Kidney glomerular epithelial cell (primary cell): ENCODE data around the gene SLC39A2.
"Not testable (repeated sequence)": the region's sequence is repeated elsewhere in the genome, so short reads cannot be mapped to it uniquely, and the experiment has no call there.

ENCODE experiments used
- DNase-seq: peaks from one replicate; lab custom pipeline; 2025; lab: John Stamatoyannopoulos, UW

Gene SLC39A2

DNA sequence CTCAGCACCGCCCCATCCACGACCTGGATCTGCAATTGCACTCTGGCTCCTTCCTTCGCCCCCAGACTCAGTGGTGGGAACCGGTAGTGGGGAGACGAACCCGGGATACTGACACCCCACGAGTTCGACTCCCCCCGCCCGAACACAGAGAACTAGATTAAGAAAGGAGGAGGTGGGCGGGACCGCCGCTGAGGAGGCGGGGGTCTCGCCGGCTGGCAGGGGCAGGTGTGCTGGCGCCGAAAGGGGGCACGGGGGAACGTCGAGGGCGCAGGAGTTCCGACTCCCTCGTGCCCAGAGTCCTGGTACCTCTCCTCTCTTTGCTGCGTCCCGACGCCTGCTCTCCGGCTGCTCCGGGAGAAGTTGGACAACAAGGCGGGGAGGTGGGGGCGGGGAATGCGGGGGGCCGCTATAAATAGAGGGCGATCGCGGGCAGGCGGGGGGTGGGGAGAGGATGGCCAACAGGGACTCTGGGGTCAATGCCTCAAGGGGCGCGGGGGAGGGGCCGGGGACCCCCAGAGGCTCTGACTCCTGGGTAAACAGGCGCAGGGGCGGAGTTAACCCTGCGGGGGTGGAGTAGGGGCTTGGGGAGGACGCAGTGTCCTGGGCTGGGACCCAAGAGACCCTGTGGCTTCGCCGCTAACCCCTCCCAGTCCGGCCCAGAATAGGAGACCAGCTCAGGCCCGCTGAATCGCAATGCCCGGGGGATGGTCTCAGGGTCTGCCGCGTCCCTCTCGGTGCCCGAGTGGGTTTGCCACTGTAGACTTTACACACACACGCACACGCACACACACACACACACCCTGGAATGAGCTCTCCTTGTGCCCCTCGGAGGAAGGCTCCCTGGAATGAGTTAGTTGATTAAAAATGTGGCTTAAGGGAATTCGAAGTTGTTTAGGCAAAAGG is 26.5 kb downstream of the SLC39A2 start:
- DNase-seq, result no peak

DNA sequence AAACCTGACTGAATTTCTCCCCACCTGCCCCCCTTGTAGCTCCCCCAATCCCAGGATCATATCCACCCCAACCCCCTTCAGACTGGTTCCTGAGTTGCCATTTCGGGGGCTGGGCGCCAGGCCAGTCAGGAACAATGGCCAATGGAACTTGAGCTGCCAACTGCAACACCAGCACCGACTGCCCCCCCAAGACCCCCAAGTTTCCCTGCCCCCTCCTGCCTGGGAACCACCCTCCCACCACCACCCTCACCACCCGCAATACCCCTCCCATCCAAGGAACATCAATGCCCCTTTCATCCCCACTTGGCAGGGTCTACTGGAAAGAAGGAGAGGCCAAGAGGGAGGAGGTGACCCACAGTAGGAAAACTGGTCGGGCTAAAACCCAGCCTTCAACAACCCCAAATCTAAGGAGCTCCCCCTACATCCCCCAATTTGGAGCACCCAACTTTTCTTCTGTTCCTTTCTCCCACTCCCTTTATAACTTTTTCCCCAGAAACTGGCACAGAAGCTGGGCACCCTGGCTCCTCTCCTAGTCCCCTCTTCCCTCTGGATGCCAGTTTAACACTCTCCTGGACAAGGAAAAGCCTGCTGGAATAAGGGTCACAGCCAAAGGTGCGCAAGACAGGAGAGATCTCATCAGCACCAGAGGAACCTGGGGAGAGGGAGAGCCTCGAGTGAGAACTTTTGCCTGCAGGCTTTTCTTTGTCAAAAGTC is 27.3 kb downstream of the SLC39A2 start:
- no peak for DNase-seq

DNA sequence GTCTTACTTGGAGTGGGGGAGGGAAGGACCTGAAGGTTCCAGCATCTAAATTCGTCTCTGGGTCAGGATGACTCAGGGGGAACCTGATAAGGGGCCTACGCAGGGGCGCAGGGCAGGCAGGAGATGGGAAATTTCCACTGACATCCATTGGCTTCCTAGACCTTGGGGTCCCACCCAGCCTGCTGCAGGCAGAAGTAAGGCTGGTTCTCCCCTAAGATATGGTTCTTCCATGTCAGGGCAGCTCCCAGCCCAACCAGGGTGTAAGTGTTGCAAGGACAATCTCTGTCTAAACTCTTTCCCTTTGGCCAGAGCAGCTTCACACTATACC is 27.9 kb downstream of the SLC39A2 start:
- no peak for DNase-seq

DNA sequence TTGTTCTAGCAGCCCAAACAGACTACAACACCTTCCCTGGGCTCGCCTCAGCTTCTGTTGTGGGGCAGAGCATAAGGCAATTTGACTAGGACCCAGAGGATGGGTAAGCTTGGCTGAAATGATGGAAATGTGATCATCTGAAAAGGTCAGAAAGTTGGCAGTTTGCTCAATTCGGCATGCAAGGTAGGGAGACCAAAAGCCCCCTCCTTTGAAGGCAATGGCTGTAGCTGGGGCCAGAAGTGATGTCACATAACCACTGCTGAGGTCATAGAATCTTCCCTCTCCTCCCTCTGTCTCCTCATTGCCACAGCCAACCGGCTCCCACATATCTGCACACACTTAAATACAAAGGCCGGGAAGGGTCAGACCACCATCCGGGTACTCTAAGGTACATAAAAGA is 30.8 kb downstream of the SLC39A2 start, which contains the start of gene TPPP2:
Gene TPPP2, plus strand, starts transcription at position 301 of the 400 bp plus-strand sequence. CDS start 365 bp downstream, outside the sequence.
- DNase-seq, result no peak

DNA sequence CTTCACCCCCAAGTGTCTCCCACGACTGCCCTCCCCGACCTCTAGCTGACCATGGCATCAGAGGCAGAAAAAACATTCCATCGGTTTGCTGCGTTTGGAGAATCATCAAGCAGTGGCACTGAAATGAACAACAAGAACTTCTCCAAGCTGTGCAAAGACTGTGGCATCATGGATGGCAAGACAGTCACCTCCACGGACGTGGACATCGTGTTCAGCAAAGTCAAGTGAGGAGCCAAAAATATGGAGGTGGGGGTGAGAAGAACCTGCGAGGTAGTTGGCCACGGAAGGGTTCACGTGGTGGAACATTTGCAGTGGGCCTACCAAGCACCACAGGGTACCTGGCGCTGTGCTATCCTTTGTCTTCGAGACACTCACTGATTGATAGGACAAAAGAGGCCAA is 31.4 kb downstream of the SLC39A2 start:
- DNase-seq, result no peak

DNA sequence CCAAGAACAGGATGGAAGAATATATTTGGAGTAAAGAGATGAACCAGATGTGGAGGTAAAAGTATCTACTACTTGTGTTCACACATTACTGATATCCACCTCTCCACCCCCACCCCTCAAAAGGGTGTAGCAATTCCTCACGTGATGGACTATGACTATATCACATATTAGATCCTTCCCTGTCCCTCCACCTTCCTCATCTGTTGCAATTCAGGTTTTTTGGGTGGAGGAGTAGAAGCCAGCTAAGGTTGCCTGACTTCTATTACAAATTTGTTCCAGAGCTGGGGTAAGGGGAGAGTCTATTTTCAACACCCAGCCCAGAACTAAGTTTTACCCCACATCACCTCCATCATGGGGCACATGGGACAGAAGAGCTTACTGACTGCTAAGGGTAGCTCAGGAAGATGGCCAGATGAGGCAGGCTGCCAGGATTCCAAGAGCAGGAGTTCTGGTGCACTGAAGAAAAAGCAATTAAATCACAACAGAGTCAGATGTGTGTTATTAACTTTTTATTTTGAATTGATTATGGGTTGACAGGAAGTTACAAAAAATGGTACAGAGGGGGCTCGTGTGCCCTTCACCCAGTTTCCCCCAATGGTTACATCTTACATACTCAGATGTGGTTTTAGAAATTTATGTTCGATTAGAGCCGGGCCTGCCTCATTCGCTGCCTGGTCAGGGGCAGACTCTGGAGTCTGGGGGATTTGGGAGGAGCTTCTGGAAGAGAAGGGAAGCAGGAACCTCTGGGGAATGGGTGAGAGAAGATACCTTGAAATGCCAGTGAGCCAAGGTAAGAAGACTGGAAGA is 33.4 kb downstream of the SLC39A2 start:
- DNase-seq, result no peak

DNA sequence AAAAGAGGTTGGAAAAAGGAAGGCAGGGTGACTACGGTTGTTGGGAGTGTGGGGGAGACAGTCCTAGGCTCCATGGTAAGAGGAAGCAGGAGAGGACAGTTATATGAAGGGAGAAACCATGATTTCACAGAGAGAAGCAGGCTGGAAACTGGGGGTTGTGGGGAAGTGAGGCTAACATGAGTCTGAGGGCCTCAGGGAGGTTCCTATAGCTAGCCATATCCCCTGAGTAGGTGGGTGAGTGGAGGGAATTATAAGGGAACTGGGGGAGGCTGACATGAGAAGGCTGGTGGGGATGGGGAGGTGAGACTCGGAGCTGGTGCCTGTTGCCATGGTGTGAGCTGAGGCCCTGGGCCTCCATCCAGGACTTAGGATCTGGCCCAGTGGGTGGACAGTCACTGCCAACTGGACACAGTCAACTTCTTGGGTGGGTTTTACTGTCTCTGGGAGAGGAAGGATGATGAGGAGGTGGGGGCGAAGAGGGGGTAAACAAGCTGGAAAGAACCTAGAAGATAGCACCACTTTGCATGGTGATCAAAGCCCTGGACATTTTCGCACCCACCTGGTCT is 34.1 kb downstream of the SLC39A2 start:
- no peak for DNase-seq

DNA sequence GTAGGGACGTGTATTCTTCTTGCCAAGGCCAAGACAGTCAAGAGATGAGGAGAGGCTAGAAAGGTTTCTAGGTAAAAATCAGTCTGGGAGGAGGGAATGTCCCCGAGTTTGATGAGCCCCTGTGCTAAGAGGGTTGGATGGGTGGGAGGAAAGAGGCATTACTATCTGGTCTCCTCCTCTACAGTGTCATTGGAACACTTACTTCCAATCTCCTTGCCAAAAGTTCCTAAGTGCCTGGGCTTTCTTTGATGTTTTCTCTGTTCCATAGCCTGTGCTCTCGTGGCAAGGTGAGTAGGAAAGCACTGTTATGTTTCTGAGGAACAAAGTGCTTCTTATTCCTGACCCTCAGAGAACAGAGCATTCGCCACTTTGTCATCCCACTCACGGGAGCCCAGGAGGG is 35.6 kb downstream of the SLC39A2 start, which contains the start of gene RNASE13:
Gene RNASE13, minus strand, starts transcription at position 101 of the 400 bp plus-strand sequence. CDS start 519 bp downstream, outside the sequence.
- no peak for DNase-seq

DNA sequence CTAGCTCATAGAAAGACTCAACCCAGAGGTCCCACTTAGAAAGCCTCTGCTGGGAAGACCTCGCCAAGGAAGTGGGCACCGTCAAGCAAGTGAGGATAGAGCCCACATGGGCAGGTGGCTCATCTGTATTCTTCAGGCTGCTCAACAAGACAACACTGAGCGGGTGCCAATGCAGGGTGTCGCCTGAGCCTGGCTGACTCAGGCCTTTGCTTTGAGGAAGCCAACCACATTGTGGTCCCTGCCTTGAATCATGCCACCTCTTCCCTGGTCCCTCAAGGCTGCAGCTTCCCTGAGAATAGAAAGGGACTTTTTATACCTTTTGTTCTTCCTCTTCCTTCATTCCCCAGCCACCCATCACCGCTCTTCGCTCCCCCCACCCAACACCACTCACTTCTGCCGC is 37.7 kb downstream of the SLC39A2 start:
- DNase-seq, result no peak

DNA sequence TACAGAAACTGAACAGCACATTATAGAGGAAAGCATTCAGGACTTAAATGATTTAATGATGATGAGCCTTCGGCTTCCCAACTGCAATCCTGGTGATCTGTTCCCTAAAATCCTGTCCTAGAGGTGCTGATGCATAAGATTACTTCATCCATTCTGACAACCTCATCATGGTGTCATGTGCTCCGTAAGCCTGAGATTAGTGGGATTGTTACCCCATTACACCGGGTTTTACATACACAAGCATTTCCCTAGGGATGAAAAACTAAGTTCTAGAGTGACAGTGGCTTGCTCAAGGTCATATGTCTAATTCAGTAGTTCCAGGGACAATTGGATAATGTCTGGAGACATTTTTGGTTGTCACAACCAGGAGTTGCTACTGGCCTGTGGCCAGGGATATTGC is 38.1 kb downstream of the SLC39A2 start:
- DNase-seq, result no peak

DNA sequence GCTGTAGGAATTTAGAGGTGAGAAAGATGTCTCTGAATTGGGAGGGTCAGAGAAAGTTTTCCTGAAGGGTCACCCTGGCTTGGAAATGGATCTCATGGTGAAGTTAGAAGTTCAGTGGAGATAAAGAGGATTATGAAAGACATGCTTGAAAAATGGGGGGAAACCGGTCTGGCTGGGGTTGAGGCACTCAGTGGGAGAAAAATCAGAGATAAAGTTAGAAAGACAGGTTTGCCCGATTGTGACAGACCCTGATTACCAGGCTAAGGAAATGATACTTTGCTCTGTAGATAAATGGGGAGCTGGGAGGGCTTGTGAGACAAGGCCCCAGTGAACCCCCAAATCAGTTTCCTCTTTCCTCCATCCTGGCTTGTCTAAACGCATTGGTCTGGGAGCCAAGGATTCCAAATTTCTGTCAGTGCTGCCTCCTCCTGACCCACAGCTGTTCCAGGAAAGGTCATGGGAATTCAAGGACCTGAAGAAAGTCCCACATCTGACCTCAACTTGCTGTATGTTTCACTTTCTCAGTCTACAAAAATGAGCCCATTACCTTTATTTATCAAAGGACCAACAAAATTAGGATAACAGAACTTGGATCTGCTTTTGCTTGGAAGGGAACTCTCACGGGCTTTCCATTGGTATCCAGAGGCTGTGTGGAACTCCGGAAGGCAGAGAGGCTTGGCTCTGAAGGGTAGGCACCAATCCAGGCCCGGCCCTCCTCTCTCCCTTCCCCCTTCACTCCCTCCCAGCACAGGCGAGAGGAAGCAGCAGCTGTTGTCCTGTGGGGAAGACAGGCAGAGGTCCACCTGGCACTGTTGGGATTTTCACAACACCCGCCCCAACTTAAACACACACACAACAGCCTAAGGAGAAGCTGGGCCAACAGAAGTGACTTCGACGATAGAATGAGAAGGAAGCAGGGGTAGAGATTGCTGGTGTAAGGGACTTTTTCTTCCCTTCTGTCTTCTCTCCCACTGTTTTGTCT is 39.6 kb downstream of the SLC39A2 start:
- no peak for DNase-seq

DNA sequence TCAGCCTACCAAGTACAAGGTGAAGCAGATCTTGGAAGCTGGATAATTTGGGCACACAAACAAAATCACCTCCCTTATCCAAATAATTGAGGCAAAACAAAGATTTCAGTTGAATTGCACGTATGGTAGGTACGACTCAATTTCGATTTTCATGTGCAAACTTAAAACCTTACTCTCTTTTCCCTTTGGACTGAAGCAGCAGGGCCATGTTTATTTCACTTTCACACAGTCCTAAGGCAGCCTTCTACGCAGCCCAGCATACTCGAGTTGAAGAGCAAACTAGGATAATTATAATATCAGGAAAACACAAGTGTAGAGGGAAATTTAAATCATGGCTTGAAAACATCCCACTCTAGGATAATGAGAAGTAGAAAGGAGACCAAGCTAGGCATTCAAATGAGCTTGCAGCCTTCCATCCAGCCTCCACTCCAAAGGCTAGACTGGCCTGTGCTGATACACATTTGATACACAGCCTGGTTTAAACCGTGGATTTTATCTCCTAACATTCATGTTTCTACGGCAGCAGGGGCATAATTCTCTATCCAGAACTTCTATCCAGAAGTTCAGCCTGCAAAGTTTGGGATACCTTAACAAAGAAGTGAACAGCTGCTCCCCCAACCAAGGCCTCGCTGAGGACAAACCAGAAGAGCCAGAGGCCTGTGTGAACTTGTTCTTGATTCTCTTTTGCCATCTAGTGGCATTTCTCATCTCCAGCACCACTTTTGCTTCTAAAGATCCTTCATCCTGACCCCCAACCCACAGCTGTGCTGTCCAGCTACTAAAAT is 40.7 kb downstream of the SLC39A2 start:
- DNase-seq, result peak; percentile 79

DNA sequence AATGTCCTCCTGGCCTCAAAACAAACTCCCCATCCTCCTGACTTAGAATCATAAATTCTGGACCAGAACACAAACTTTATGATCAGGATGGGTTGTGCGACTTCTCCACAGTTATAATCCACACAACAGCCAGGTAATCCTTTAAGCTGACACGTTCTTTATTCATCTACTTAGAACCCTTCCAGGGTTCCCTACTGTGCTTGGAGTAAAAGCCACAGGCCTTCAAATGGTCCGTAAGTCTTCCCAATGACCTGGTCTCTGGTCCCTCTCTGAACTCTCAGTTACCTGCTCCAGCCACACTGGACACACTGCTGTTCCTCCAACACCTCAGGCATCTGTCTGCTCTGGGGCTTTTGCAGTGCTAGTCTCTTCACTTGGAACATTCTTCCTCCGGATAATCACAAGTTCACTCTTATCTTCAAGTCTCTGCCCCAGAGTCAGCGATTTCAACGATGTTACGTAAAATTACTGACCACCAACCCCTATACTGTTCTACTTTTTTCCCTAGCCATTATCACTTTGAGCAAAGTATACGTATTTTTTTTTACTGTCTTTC is 41.4 kb downstream of the SLC39A2 start:
- DNase-seq, result no peak

DNA sequence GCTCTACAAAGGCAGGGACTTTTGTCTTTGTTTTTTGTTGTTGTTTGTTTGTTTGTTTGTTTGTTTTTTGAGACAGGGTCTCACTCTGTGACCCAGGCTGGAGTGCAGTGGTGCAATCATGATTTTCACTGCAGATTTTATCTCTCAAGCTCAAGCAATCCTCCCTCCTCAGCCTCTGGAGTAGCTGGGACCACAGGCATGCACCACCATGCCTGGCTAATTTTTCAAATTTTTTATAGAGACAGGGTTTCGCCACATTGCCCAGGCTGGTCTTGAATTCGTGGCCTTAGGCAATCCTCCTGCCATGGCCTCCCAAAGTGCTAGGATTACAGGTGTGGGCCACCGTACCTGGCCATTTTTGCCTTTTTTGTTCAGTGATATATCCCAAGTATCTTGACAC is 41.8 kb downstream of the SLC39A2 start:
- not testable (repeated sequence) for DNase-seq

DNA sequence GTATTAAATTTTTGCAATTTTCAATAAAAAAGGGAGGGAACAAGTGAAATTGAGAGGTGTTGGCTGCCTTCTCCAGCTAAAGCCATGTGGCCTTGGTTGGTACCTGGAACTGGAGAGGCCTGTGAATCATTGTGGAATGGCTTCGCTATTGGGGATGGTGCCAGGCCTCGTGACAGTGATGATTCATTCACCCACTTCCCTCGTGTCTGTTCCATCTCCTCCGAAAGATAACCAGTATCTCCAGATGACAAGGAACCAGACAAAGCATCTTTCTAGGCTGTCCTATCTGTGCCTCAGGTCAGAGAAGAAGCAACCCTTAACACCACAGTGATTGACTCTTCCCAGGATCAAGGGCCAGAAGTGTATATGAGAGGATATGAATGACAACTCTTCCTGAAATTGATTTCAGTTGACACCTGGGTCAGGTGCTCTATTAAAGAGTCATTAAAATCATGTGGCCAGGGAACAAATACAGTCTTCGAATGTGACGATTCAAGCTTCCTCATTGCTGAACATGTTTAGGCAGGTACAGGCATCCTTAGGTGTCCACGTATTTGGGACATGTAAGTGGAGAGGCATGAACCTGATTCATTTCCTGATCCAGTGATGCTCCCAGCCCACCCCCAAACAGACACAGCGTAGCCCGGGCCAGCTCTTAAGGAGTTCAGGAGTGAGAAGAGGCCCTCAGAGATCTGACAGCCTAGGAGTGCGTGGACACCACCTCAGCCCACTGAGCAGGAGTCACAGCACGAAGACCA is 42.8 kb downstream of the SLC39A2 start, which contains the start of gene RNASE7:
Gene RNASE7, plus strand, starts transcription at position 687 of the 758 bp plus-strand sequence. CDS start 631 bp downstream, outside the sequence.
- DNase-seq, result peak; percentile 19

DNA sequence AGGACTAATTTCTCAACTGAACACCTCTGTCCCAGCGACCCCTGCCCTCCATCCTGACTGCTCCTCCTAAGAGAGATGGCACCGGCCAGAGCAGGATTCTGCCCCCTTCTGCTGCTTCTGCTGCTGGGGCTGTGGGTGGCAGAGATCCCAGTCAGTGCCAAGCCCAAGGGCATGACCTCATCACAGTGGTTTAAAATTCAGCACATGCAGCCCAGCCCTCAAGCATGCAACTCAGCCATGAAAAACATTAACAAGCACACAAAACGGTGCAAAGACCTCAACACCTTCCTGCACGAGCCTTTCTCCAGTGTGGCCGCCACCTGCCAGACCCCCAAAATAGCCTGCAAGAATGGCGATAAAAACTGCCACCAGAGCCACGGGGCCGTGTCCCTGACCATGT is 43.8 kb downstream of the SLC39A2 start:
- DNase-seq, result no peak

DNA sequence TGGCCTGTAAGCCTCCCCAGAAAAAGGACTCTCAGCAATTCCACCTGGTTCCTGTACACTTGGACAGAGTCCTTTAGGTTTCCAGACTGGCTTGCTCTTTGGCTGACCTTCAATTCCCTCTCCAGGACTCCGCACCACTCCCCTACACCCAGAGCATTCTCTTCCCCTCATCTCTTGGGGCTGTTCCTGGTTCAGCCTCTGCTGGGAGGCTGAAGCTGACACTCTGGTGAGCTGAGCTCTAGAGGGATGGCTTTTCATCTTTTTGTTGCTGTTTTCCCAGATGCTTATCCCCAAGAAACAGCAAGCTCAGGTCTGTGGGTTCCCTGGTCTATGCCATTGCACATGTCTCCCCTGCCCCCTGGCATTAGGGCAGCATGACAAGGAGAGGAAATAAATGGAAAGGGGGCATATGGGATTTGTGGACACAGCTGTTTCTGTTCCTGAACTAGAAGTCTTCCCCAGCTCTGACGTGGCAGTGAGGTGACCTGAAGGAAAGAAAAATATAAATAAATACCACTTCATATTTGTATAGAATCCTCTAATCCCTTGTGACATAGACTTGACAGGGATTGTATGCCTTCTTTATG is 44.4 kb downstream of the SLC39A2 start:
- no peak for DNase-seq

DNA sequence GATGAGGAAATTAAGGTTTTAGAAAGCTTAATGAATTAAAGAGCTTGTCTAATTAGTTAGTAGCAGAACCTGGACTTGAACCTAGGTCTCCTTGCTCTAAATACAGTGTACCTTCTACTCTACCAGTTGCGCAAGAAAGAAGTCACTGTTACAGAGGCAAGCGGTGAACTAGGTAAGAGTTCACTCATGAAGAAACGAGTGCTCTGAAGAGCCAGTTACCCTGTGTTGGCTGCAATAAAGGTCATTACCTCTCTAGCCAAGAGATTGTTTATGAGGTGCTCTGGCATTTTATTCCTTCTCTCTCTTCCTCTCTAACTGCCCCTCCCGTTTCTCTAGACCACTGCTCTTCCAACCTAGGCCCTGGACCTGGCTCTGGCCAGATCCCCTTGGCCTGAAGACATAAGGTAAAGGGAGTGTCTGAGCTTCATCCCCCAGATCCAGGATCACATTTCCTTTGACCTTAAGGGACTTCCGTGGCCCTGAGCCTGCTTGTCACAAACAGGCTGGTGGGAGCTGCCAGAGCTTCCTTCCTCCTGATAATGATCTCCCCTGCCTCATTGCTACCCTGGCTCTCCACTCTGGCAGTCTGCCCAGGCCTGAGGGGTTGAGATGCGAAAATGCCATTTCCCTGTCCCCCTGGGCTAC is 45.0 kb downstream of the SLC39A2 start:
- DNase-seq, result no peak
